Measurements from ENCODE around the gene CDKAL1. TPM values are rescaled to one million over a fixed set of nuclear protein-coding genes. Genes with fewer than 3 reads are reported as not detected.
A peak's percentile ranks its signal among the peaks of the same experiment; 100 is the strongest.

The CDKAL1 gene
- total RNA-seq, 1 experiment from 2014 or later: 13.8 TPM

DNA sequence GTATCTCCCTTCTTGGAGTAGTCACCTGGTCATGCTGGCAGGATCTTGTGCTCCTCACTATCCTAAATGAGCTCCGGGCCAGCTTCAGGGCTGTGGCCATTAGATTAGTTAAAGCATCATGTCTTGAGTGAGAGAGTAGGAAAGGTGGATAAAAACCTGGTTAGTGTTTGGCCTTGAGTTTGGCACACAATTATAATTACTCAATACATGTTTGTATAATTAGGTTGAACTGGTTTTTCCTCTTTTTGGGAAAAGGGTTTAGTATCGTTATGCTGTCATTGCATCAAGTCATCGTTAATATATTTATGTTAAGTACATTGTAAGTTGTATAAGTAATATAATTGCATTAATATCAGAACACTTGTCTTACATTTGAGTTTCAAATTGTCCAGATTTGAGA is 126.3 kb downstream of the CDKAL1 start:
- intact Hi-C loops (cut with micrococcal nuclease): no loop called here

DNA sequence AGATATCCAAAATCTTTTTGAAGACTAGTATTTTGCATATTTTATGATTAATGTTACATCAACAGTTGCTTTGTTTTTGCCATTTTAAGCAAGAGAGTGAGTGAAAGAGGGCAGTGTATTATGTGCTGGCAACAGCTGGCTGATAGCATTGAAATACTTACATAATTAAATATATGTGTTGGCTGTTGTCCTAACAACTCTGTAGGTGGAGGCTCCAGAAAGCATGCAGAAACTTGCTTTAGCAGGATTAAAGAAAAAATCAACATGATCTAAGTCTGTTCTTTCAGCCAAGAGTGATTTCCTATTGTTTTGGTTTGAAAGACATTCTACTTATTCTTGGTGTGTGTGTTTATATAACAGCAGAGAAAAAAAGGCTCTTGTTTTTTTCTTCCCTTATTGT is 127.5 kb downstream of the CDKAL1 start:
- ATAC-seq (no peak; the same call in 1 of the 2 replicates), DNase-seq (no peak)
- ChIA-PET POLR2A (ENCODE audit: unreplicated experiment) (no interaction called here), CTCF (no interaction called here)
- H3K79me2 ChIP-seq (ENCODE audit: low read length): peaks cover 17% of the 10 kb centered on the region
- no peaks in the 10 kb centered on the region for H3K9me3 ChIP-seq (ENCODE audit: low read length)
- no peak overlapping the region for H2AFZ ChIP-seq (ENCODE audit: low read length)
- intact Hi-C loops (cut with micrococcal nuclease): no loop called here
- H3K9me2 ChIP-seq (replicated peaks; ENCODE audit: low read length): no peaks in the 10 kb centered on the region
- H3K27me3 ChIP-seq (ENCODE audit: low read length): no peaks in the 10 kb centered on the region
- no peak overlapping the region for H3K4me3 ChIP-seq (ENCODE audit: low read length)
- H3K9ac ChIP-seq (ENCODE audit: low read length): no peak overlapping the region
- no peaks in the 10 kb centered on the region for H4K20me1 ChIP-seq (ENCODE audit: low read length)
- TF ChIP-seq EZH2phosphoT487 (IDR thresholded peaks at IDR 0.05; ENCODE audit: borderline replicate concordance, low read length): no peak
- TF ChIP-seq, protein P1, sequence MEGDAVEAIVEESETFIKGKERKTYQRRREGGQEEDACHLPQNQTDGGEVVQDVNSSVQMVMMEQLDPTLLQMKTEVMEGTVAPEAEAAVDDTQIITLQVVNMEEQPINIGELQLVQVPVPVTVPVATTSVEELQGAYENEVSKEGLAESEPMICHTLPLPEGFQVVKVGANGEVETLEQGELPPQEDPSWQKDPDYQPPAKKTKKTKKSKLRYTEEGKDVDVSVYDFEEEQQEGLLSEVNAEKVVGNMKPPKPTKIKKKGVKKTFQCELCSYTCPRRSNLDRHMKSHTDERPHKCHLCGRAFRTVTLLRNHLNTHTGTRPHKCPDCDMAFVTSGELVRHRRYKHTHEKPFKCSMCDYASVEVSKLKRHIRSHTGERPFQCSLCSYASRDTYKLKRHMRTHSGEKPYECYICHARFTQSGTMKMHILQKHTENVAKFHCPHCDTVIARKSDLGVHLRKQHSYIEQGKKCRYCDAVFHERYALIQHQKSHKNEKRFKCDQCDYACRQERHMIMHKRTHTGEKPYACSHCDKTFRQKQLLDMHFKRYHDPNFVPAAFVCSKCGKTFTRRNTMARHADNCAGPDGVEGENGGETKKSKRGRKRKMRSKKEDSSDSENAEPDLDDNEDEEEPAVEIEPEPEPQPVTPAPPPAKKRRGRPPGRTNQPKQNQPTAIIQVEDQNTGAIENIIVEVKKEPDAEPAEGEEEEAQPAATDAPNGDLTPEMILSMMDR (conservative IDR thresholded peaks at IDR 0.05; ENCODE audit: low read depth, low read length): no peak
- no peak overlapping the region for H3K27ac ChIP-seq (ENCODE audit: low read length)
- no TSS peak for BruUV-seq (replicated peaks)
- no peak overlapping the region for H3K4me2 ChIP-seq (ENCODE audit: low read length)
- peaks cover 24% of the 10 kb centered on the region for H3K4me1 ChIP-seq (ENCODE audit: insufficient read depth, low read length)
- H3K36me3 ChIP-seq (ENCODE audit: low read depth, low read length): no peaks in the 10 kb centered on the region
- no peaks in the 10 kb centered on the region for H3F3A ChIP-seq (ENCODE audit: low read length, unreplicated experiment)

More for the DNA sequence above, 126.3 kb downstream of the CDKAL1 start:
- H3K36me3 ChIP-seq (ENCODE audit: low read depth, low read length): no peaks in the 10 kb centered on the region
- H4K20me1 ChIP-seq (ENCODE audit: low read length): no peaks in the 10 kb centered on the region
- H3F3A ChIP-seq (ENCODE audit: low read length, unreplicated experiment): no peaks in the 10 kb centered on the region
- no peaks in the 10 kb centered on the region for H3K9me2 ChIP-seq (replicated peaks; ENCODE audit: low read length)
- ATAC-seq (no peak), DNase-seq (peak; percentile 81)
- peak overlapping the region; percentile 11 for H3K27ac ChIP-seq (ENCODE audit: low read length)
- H3K4me2 ChIP-seq (ENCODE audit: low read length): peak overlapping the region; percentile 69
- no peak overlapping the region for H3K9ac ChIP-seq (ENCODE audit: low read length)
- H3K4me1 ChIP-seq (ENCODE audit: insufficient read depth, low read length): peaks cover 29% of the 10 kb centered on the region
- no peaks in the 10 kb centered on the region for H3K27me3 ChIP-seq (ENCODE audit: low read length)
- H3K4me3 ChIP-seq (ENCODE audit: low read length): no peak overlapping the region; the same call in 1 of the 2 replicates
- peaks cover 27% of the 10 kb centered on the region for H3K79me2 ChIP-seq (ENCODE audit: low read length)
- CTCF ChIA-PET: no interaction called here
- POLR2A ChIA-PET (ENCODE audit: unreplicated experiment): no interaction called here
- H3K9me3 ChIP-seq (ENCODE audit: low read length): no peaks in the 10 kb centered on the region
- BruUV-seq (replicated peaks): no TSS peak
- no peak for TF ChIP-seq EZH2 (IDR thresholded peaks at IDR 0.05; ENCODE audit: low read length, unreplicated experiment)
- TF ChIP-seq, protein P1 (conservative IDR thresholded peaks at IDR 0.05; ENCODE audit: low read depth, low read length): no peak
- TF ChIP-seq EZH2phosphoT487 (IDR thresholded peaks at IDR 0.05; ENCODE audit: borderline replicate concordance, low read length): no peak
- H2AFZ ChIP-seq (ENCODE audit: low read length): no peak overlapping the region

DNA sequence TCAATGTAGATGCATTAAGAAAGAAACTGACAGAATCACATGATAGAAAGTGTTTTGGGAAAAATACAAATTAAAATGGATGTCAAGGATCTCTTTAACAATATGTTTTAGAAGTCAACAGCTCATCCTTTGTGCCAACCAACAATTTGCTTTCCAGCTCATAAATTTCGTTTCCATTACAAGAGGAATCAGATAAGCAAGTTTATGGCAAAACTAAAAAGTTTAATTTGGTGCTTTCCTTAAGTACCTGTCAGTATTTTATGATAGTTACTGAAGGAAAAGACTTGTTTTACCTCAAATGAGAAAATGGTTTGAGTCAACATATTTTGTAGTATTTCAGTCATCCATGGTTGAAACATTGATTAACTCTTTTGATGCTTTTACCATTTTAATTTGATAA is 130.0 kb downstream of the CDKAL1 start:
- TF ChIP-seq EZH2phosphoT487 (IDR thresholded peaks at IDR 0.05; ENCODE audit: borderline replicate concordance, low read length) (no peak), EZH2 (IDR thresholded peaks at IDR 0.05; ENCODE audit: low read length, unreplicated experiment) (no peak)
- TF ChIP-seq, protein P1 (conservative IDR thresholded peaks at IDR 0.05; ENCODE audit: low read depth, low read length): no peak
- ATAC-seq: no peak
- Histone ChIP-seq H3K79me2 (ENCODE audit: low read length) (peaks cover 10% of the 10 kb centered on the region; the same call in 1 of the 2 replicates), H3K4me1 (ENCODE audit: insufficient read depth, low read length) (peaks cover 24% of the 10 kb centered on the region), H4K20me1 (ENCODE audit: low read length) (no peaks in the 10 kb centered on the region), H3F3A (ENCODE audit: low read length, unreplicated experiment) (no peaks in the 10 kb centered on the region), H3K9ac (ENCODE audit: low read length) (no peak overlapping the region), H3K9me3 (ENCODE audit: low read length) (no peaks in the 10 kb centered on the region), H2AFZ (ENCODE audit: low read length) (no peak overlapping the region), H3K9me2 (replicated peaks; ENCODE audit: low read length) (no peaks in the 10 kb centered on the region), H3K36me3 (ENCODE audit: low read depth, low read length) (no peaks in the 10 kb centered on the region), H3K4me2 (ENCODE audit: low read length) (no peak overlapping the region), H3K27me3 (ENCODE audit: low read length) (no peaks in the 10 kb centered on the region), H3K27ac (ENCODE audit: low read length) (no peak overlapping the region), H3K4me3 (ENCODE audit: low read length) (no peak overlapping the region)
- intact Hi-C loops (cut with micrococcal nuclease): no loop called here
- DNase-seq: no peak
- ChIA-PET POLR2A (ENCODE audit: unreplicated experiment) (no interaction called here), CTCF (no interaction called here)
- no TSS peak for BruUV-seq (replicated peaks)
